ENCODE data around the gene STMN1. TPM values are rescaled to one million over a fixed set of nuclear protein-coding genes. Genes with fewer than 3 reads are reported as not detected.

Gene STMN1
- total RNA-seq, 1 experiment from 2014 or later = 418 TPM

- TF ChIP-seq MXD4 (CRISPR knock-in tag; IDR thresholded peaks at IDR 0.05; ENCODE audit: borderline replicate concordance) = no peak
- no peak for TF ChIP-seq FOXK1 (CRISPR knock-in tag; IDR thresholded peaks at IDR 0.05)
- TF ChIP-seq GRHL2 (CRISPR knock-in tag; IDR thresholded peaks at IDR 0.05; ENCODE audit: insufficient replicate concordance, severe bottlenecking) = no peak
Observed at GRCh38 chr1:25898223-25899015, 7.8 kb downstream of the STMN1 start (continued).

GRCh38 chr1:25897754-25898153, 8.5 kb downstream of the STMN1 start:
- H3K27me3 Mint-ChIP-seq (ENCODE audit: low read depth) = no peaks in the 10 kb centered on the region
- peaks cover 7% of the 10 kb centered on the region for H3K4me1 Mint-ChIP-seq
- POLR2A ChIA-PET = no interaction called here
- ATAC-seq = no peak
- no peak for TF ChIP-seq ZNF219 (CRISPR knock-in tag; IDR thresholded peaks at IDR 0.05; ENCODE audit: borderline replicate concordance)
- TF ChIP-seq, protein P1, sequence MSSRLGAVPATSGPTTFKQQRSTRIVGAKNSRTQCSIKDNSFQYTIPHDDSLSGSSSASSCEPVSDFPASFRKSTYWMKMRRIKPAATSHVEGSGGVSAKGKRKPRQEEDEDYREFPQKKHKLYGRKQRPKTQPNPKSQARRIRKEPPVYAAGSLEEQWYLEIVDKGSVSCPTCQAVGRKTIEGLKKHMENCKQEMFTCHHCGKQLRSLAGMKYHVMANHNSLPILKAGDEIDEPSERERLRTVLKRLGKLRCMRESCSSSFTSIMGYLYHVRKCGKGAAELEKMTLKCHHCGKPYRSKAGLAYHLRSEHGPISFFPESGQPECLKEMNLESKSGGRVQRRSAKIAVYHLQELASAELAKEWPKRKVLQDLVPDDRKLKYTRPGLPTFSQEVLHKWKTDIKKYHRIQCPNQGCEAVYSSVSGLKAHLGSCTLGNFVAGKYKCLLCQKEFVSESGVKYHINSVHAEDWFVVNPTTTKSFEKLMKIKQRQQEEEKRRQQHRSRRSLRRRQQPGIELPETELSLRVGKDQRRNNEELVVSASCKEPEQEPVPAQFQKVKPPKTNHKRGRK (CRISPR knock-in tag; IDR thresholded peaks at IDR 0.05; ENCODE audit: borderline replicate concordance) = no peak
- TF ChIP-seq ZNF671 (CRISPR knock-in tag; IDR thresholded peaks at IDR 0.05) = no peak
- H3K4me3 Mint-ChIP-seq = no peak overlapping the region
- CTCF ChIA-PET = interaction anchor here (4.2 to 5.3 kb wide), 2 partner anchors 100 to 112 kb away, joined by 58 to 112 read pairs; partner anchors contain the start of gene PAFAH2
- DNase-seq (ENCODE audit: low spot score) = no peak
- H3K9me3 Mint-ChIP-seq = no peaks in the 10 kb centered on the region
- peaks cover 44% of the 10 kb centered on the region for H3K36me3 Mint-ChIP-seq
- 0 out of 2 replicates have a peak overlapping the region, but pooled peaks have one; percentile 22 for H3K27ac Mint-ChIP-seq

DNA sequence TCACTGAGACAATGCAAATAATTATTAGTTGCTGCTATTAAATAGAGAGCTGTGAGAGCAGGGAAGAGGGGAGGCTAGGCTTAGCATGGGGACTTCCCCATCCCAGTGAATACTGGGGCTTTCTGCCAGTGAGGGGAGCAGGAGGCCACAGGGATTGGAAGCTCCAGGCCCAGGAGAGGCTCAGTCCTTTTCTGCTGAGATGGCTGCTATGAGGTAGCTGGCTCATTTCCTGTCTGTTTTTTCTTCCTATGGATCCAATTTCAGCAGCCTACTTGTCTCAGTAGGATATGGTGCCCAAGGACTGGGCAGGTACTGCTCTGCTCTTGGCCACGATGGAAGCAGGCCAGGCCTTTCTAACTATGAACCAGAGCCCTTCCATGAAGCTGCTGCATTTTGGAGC, 10.0 kb downstream of the STMN1 start:
- H3K27me3 Mint-ChIP-seq (ENCODE audit: low read depth) = no peaks in the 10 kb centered on the region
- CTCF ChIA-PET = interaction anchor here (0.7 to 5.3 kb wide), 46 partner anchors 8 to 187 kb away, joined by 3 to 112 read pairs (median 8); partner anchors contain the start of genes EXTL1, PAFAH2, PAQR7 and SELENON
- no peaks in the 10 kb centered on the region for H3K9me3 Mint-ChIP-seq
- H3K27ac Mint-ChIP-seq = peak overlapping the region; percentile 40; the same call in 1 of the 2 replicates
- TF ChIP-seq ZNF423 (CRISPR knock-in tag; IDR thresholded peaks at IDR 0.05) = no peak
- no peak for TF ChIP-seq NR3C1 (CRISPR knock-in tag; conservative IDR thresholded peaks at IDR 0.05; ENCODE audit: low read depth)
- TF ChIP-seq OVOL2 (CRISPR knock-in tag; IDR thresholded peaks at IDR 0.05; ENCODE audit: borderline replicate concordance) = no peak
- no peak for TF ChIP-seq GABPB1 (CRISPR knock-in tag; IDR thresholded peaks at IDR 0.05)
- no peak for TF ChIP-seq FOXP4 (CRISPR knock-in tag; IDR thresholded peaks at IDR 0.05)
- no peak for TF ChIP-seq ZBTB43 (CRISPR knock-in tag; IDR thresholded peaks at IDR 0.05)
- no peak for TF ChIP-seq STAT6 (CRISPR knock-in tag; conservative IDR thresholded peaks at IDR 0.05; ENCODE audit: low read depth)
- TF ChIP-seq, protein P2, sequence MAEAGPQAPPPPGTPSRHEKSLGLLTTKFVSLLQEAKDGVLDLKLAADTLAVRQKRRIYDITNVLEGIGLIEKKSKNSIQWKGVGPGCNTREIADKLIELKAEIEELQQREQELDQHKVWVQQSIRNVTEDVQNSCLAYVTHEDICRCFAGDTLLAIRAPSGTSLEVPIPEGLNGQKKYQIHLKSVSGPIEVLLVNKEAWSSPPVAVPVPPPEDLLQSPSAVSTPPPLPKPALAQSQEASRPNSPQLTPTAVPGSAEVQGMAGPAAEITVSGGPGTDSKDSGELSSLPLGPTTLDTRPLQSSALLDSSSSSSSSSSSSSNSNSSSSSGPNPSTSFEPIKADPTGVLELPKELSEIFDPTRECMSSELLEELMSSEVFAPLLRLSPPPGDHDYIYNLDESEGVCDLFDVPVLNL (CRISPR knock-in tag; IDR thresholded peaks at IDR 0.05; ENCODE audit: borderline replicate concordance, low read depth) = no peak
- no peak for TF ChIP-seq SOX15 (CRISPR knock-in tag; IDR thresholded peaks at IDR 0.05)
- TF ChIP-seq ZBTB21 (CRISPR knock-in tag; IDR thresholded peaks at IDR 0.05; ENCODE audit: borderline replicate concordance) = no peak
- POLR2A ChIA-PET = interaction anchor here (0.7 kb wide), 1 partner anchor 48 kb away, joined by 4 read pairs; no protein-coding TSS in a partner anchor
- ATAC-seq (no peak), DNase-seq (ENCODE audit: low spot score) (no peak)
- H3K4me3 Mint-ChIP-seq = no peak overlapping the region
- H3K36me3 Mint-ChIP-seq = peaks cover 31% of the 10 kb centered on the region
- peaks cover 16% of the 10 kb centered on the region for H3K4me1 Mint-ChIP-seq
